Cardiac muscle cell (in vitro differentiated cells and primary cell): ENCODE measurements around the gene ARHGEF12. TPM values are rescaled to one million over a fixed set of nuclear protein-coding genes. Genes with fewer than 3 reads are reported as not detected.

Source experiments
- DNase-seq, 2 donors: peaks; one replicate each; pipeline versions ENCODE4 v3.0.0 to v3.0.0-alpha.2; 2010 to 2017; ENCODE audit warnings: low read depth in 1 of 2, low spot score in 1 of 2
- H3K27ac ChIP-seq: fragments of 200-600 bp; sonication (generic); 2 replicates; pipeline ENCODE4 v1.5.1; 2016
- H3K27me3 ChIP-seq: fragments of 200-600 bp; sonication (generic); 2 replicates; pipeline ENCODE4 v1.6.0; 2016; ENCODE audit warnings: control low read depth
- H3K36me3 ChIP-seq: fragments of 200-600 bp; sonication (generic); 2 replicates; pipeline ENCODE4 v1.5.1; 2016; ENCODE audit warnings: control low read depth
- H3K4me1 ChIP-seq: fragments of 200-600 bp; sonication (generic); 2 replicates; pipeline ENCODE4 v1.8.1; 2017; ENCODE audit warnings: low read depth, mild to moderate bottlenecking, mixed run types
- H3K4me3 ChIP-seq: fragments of 200-600 bp; sonication (generic); 2 replicates; pipeline ENCODE4 v1.5.1; 2016; ENCODE audit warnings: mild to moderate bottlenecking
- H3K9me3 ChIP-seq: fragments of 200-600 bp; sonication (generic); 2 replicates; pipeline ENCODE4 v1.5.1; 2017; ENCODE audit warnings: low read depth, mild to moderate bottlenecking, control low read depth
- polyA plus RNA-seq: library from polyadenylated mRNA; unstranded; fragments of >200 nt; fragmentation: Nextera tagmentation; extraction: Ambion mirVana; gene quantifications from 2 replicates; pipeline ENCODE4 v1.2.1, GENCODE V29; 2016
- total RNA-seq: library from RNA; depleted of rRNA; stranded (reverse); fragments of >200 nt; gene quantifications from 2 replicates; pipeline ENCODE4 v1.2.3, GENCODE V29; 2016
- TF ChIP-seq, protein P1 (sequence below): IDR thresholded peaks from 2 replicates; pipeline ENCODE4 v1.5.1; 2012; ENCODE audit warnings: low read depth, mild to moderate bottlenecking, low read length

ARHGEF12 gene
- total and polyA plus RNA-seq, 2 experiments from 2014 or later: 21.7 to 43.4 TPM

DNA sequence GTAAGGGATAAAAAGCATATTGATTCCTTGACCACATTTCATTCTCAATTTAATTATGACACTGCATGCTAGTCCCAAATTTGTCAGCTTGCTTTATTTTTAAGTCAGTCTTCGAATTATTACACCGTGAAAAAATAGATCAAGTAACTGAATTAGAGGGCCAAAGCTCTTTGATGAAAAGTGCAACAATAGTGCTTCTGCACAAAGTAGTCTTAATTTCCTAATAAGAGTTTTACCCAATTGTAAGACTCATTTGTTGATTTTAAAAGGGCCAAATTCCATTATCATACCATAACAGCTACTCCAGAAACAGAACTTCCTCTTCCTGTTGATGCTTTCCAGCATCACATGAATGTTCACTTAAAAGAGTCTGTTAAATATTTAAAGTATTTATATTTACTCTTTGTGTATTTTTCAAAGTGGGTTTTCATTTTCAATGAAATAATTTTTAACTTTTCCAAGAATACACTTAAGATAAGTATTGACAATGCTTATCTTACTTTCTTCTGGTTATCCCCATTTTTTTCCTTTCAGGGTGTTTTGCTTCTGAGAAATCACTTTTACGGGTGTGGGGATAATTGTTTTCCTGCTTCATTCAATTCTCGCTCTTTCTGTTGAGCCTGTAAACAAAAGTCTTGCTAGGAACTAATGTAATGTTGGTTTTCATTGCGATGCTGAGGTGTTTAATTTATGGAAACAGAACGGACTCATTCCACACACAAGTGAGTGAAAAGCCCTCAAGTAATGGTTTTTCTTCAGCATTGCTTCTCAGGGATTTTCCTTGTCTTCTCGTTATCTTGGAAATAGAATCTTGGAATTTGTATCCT, 2.1 kb downstream of the ARHGEF12 start:
- TF ChIP-seq, protein P1, sequence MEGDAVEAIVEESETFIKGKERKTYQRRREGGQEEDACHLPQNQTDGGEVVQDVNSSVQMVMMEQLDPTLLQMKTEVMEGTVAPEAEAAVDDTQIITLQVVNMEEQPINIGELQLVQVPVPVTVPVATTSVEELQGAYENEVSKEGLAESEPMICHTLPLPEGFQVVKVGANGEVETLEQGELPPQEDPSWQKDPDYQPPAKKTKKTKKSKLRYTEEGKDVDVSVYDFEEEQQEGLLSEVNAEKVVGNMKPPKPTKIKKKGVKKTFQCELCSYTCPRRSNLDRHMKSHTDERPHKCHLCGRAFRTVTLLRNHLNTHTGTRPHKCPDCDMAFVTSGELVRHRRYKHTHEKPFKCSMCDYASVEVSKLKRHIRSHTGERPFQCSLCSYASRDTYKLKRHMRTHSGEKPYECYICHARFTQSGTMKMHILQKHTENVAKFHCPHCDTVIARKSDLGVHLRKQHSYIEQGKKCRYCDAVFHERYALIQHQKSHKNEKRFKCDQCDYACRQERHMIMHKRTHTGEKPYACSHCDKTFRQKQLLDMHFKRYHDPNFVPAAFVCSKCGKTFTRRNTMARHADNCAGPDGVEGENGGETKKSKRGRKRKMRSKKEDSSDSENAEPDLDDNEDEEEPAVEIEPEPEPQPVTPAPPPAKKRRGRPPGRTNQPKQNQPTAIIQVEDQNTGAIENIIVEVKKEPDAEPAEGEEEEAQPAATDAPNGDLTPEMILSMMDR: no peak
- peaks cover 48% of the 10 kb centered on the region for H3K4me1 ChIP-seq
- no peaks in the 10 kb centered on the region for H3K9me3 ChIP-seq
- H3K36me3 ChIP-seq: no peaks in the 10 kb centered on the region
- peak overlapping the region; percentile 75 for H3K4me3 ChIP-seq
- DNase-seq: no peak
- H3K27me3 ChIP-seq: no peaks in the 10 kb centered on the region
- peak overlapping the region; percentile 91 for H3K27ac ChIP-seq

DNA sequence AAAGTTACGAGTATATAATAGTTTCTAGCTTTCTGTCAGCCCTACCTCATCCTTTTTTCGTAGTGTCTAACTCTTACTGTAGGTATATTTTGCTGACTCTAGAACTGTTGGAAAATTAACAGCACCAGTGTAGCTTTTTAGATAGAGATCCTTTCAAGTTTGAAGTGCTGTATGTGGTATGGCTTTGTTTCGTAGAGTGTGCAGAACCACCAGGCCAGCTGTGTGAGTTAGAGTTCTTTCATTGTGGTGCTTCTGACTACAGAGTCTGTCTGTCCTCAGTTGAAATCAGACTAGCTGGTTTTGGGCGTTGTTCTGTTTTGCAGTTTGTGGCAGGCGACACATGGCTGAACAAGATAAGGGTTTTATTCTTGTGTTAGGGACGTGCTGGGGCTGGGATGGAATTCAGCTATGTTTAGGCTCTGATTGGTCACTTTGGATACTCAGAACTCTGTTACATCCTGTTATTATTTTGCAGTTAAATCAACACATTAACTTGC, 3.2 kb downstream of the ARHGEF12 start:
- Histone ChIP-seq H3K27me3 (no peaks in the 10 kb centered on the region), H3K4me1 (peaks cover 55% of the 10 kb centered on the region), H3K9me3 (no peaks in the 10 kb centered on the region), H3K4me3 (peak overlapping the region; percentile 75), H3K27ac (peak overlapping the region; percentile 77), H3K36me3 (no peaks in the 10 kb centered on the region)
- peak in 1 of 2 donors; percentile 69 for DNase-seq
- TF ChIP-seq, protein P1: no peak

DNA sequence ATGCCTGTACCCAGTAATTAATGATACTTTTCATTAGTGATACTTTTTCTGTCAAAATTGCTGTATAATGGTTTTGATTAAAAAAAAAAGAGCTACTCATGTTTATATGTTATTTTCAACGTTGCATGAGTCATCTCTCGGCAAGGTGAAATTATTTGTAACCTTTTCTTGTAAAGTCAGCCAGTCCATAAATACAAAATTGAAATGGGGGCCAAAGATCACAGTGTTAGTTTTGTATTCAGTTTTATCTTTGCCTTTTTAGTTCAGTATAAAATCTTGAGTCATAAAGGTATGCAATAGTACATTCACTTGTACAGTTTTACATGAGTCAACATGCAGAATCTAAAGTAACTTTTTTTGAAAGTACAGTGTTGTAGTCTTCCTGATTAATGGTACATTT, 4.3 kb downstream of the ARHGEF12 start:
- Histone ChIP-seq H3K4me1 (peaks cover 58% of the 10 kb centered on the region), H3K9me3 (no peaks in the 10 kb centered on the region), H3K27ac (peak overlapping the region; percentile 77), H3K4me3 (peak overlapping the region; percentile 3), H3K27me3 (no peaks in the 10 kb centered on the region), H3K36me3 (no peaks in the 10 kb centered on the region)
- no peak for DNase-seq
- TF ChIP-seq, protein P1: no peak

DNA sequence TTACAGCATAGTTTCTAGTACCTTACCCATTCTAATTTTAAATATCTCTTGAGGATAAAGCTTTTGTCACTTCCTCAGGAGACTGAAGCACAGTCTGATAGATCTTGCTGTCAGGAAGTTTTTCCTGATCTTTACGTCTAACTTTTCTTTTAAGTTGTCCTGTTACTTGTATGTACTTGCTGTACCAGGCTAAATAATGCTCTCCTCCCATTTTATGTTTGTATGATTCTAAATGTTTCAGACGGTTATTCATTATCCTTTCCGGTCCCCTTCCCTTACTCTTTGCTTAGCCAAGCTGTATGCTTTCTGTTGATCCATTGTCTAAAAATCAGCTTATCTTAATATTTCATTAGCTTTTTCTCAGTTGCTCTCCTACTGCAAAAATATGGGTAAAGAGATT, 6.0 kb downstream of the ARHGEF12 start:
- Histone ChIP-seq H3K9me3 (no peaks in the 10 kb centered on the region), H3K36me3 (no peaks in the 10 kb centered on the region)
- no peak for DNase-seq

DNA sequence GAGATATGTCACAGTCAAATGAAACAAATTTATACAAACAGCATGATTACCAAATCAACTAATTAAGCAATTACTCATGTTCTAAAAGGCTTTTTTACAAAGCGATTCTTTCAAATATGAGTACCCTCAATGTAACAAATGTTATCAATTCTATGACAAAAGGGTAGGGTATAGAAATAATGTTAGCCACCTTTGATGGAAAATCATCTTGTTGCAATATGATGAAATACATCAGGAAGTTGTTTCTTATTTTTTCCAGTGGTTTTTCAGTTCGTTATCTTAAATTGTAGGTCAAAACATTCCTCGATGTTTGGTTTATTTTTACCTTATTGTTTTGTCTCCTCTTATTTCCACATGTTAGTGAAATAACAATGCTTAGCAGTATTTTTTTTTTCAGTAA, 6.5 kb downstream of the ARHGEF12 start:
- no peak for DNase-seq
- no peak overlapping the region for H3K4me3 ChIP-seq
- H3K27ac ChIP-seq: peak overlapping the region; percentile 47
- no peaks in the 10 kb centered on the region for H3K27me3 ChIP-seq
- no peaks in the 10 kb centered on the region for H3K36me3 ChIP-seq
- peaks cover 78% of the 10 kb centered on the region for H3K4me1 ChIP-seq
- H3K9me3 ChIP-seq: no peaks in the 10 kb centered on the region
- TF ChIP-seq, protein P1: no peak

More for the DNA sequence above, 6.0 kb downstream of the ARHGEF12 start:
- peaks cover 75% of the 10 kb centered on the region for H3K4me1 ChIP-seq
- TF ChIP-seq, protein P1: no peak
- H3K27me3 ChIP-seq: no peaks in the 10 kb centered on the region
- H3K4me3 ChIP-seq: peak overlapping the region; percentile 5
- peak overlapping the region; percentile 47 for H3K27ac ChIP-seq
